Hepatocyte (in vitro differentiated cells): ENCODE results near the gene HIF1A.

Experiments used
- CTCF ChIP-seq: fragments of 200-600 bp; sonication (generic); IDR thresholded peaks from 2 replicates; pipeline ENCODE4 v1.5.1; 2016; ENCODE audit warnings: antibody characterized with exemption, mild to moderate bottlenecking; ENCODE audit not compliant: poor library complexity
- EZH2 ChIP-seq: fragments of 200-600 bp; sonication (generic); IDR thresholded peaks from 2 replicates; pipeline ENCODE4 v1.6.1; 2016; ENCODE audit warnings: antibody characterized with exemption, mild to moderate bottlenecking, borderline replicate concordance
- EZH2phosphoT487 ChIP-seq: fragments of 200-600 bp; sonication (generic); IDR thresholded peaks from one replicate; pipeline ENCODE4 v1.6.1; 2018; ENCODE audit warnings: antibody characterized with exemption, mild to moderate bottlenecking, low read depth, moderate library complexity; ENCODE audit not compliant: unreplicated experiment, severe bottlenecking

DNA sequence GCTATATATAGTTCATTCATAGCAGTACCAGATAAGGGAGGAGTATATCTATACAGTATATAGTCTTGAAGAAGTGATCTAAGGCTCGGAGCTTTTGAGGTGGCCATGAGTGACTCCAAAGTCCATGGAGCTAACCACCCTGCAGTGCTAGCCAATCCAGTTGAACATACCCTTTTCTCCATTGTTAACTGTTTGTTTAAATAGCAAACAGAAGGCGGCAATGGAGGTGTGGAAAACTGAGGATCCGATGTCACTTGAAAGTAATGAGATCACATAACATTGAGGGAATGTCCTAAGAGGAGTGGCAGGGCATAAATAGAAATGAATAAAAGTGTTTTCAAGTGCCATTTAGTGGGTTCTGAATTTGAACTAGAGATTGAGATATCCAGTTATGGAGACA is 54.6 kb downstream of the HIF1A start:
- TF ChIP-seq EZH2 = no peak
- TF ChIP-seq CTCF = no peak
- no peak for TF ChIP-seq EZH2phosphoT487
